Testis (tissue), 3 donors: Measurements from ENCODE around the gene SNAI1. TPM values are rescaled to one million over a fixed set of nuclear protein-coding genes. Genes with fewer than 3 reads are reported as not detected.

Source experiments
- DNase-seq: peaks from one replicate; pipeline ENCODE4 v3.0.0-alpha.2; 2019
- H3K27ac ChIP-seq, 2 donors: fragments of 200-600 bp; sonication (generic); one replicate each; pipeline ENCODE4 v1.5.1; 2019
- H3K27me3 ChIP-seq: fragments of 200-600 bp; sonication (generic); one replicate; pipeline ENCODE4 v1.5.1; 2019
- H3K36me3 ChIP-seq: fragments of 200-600 bp; sonication (generic); one replicate; pipeline ENCODE4 v1.5.1; 2017; ENCODE audit warnings: low read depth; ENCODE audit errors: missing control alignments
- H3K4me1 ChIP-seq: fragments of 200-600 bp; sonication (generic); one replicate; pipeline ENCODE4 v1.5.1; 2019
- H3K4me3 ChIP-seq, 2 donors: fragments of 200-600 bp; sonication (generic); one replicate each; pipeline ENCODE4 v1.5.1; 2017 to 2019
- H3K9me3 ChIP-seq: fragments of 200-600 bp; sonication (generic); one replicate; pipeline ENCODE4 v1.5.1; 2017
- CTCF ChIP-seq, 3 experiments: fragments of 450-650 bp in 2 of 3; fragments of 200-600 bp in 1 of 3; sonication (generic) in 1 of 3; IDR thresholded peaks; one replicate each; pipeline ENCODE4 v1.5.1; 2016 to 2019; ENCODE audit warnings: antibody characterized with exemption in 3 of 3, mild to moderate bottlenecking in 2 of 3, moderate library complexity in 1 of 3
- POLR2A ChIP-seq: fragments of 450-650 bp; IDR thresholded peaks from one replicate; pipeline ENCODE4 v1.6.1; 2017; ENCODE audit warnings: antibody characterized with exemption, mild to moderate bottlenecking, moderate library complexity
- WGBS, 2 donors: methylation state at CpG; one replicate each; pipeline ENCODE4 v1.1.5; 2018; 5-methylcytosine and 5-hydroxymethylcytosine counted together
- intact Hi-C: fragments of 100-400 bp; cut with DNase I; formaldehyde crosslinking; loops from one replicate; pipeline ENCODE4 v1.15.1; 2023; ENCODE audit warnings: low total_unique reads
- polyA plus RNA-seq: library from polyadenylated mRNA; stranded (reverse); fragments of 350-450 nt; fragmentation: Illumina TruSeq; extraction: RNeasy Lipid Tissue Mini Kit (QIAGEN cat#74804); gene quantifications from one replicate; pipeline ENCODE4 v1.2.3, GENCODE V29; 2014; ENCODE audit warnings: low read depth, low replicate concordance; ENCODE audit not compliant: insufficient read depth
- total RNA-seq, 2 donors: library from RNA; depleted of rRNA; stranded (reverse); fragments of >200 nt; gene quantifications; one replicate each; pipeline ENCODE4 v1.2.3, GENCODE V29; 2016

The SNAI1 gene
- total and polyA plus RNA-seq, 3 donors from 2014 or later: 4.0 to 7.6 (median 7.0) TPM

GRCh38 chr20:49938173-49939163 lies 44.3 kb upstream of the SNAI1 start:
- TF ChIP-seq CTCF (IDR thresholded peaks at IDR 0.05) (no peak), POLR2A (no peak)
- H3K36me3 ChIP-seq: no peaks in the 10 kb centered on the region
- H3K27me3 ChIP-seq: no peaks in the 10 kb centered on the region
- no peaks in the 10 kb centered on the region for H3K9me3 ChIP-seq
- H3K27ac ChIP-seq: peak overlapping the region; percentile 3 to 53
- DNase-seq: peak; percentile 74
- H3K4me3 ChIP-seq: no peak overlapping the region
- intact Hi-C loops: no loop called here
- WGBS, 2 donors: 46% methylated on average over 12 of the region's 12 CpGs
- peaks cover 22% of the 10 kb centered on the region for H3K4me1 ChIP-seq

- Histone ChIP-seq H3K27me3 (no peaks in the 10 kb centered on the region), H3K9me3 (no peaks in the 10 kb centered on the region), H3K4me3 (no peak overlapping the region), H3K4me1 (peaks cover 22% of the 10 kb centered on the region), H3K36me3 (no peaks in the 10 kb centered on the region), H3K27ac (no peak overlapping the region)
- no peak for TF ChIP-seq CTCF (IDR thresholded peaks at IDR 0.05)
- no peak for TF ChIP-seq POLR2A
- DNase-seq: no peak
- intact Hi-C loops: no loop called here
- 94 to 96% methylated on average over 15 of the region's 15 CpGs for WGBS, 2 donors
Measured at GRCh38 chr20:49941456-49941855, 41.3 kb upstream of the SNAI1 start.

- no peak for TF ChIP-seq CTCF (IDR thresholded peaks at IDR 0.05)
- TF ChIP-seq POLR2A: no peak
- Histone ChIP-seq H3K4me1 (peaks cover 17% of the 10 kb centered on the region), H3K36me3 (no peaks in the 10 kb centered on the region), H3K9me3 (no peaks in the 10 kb centered on the region), H3K4me3 (no peak overlapping the region), H3K27me3 (no peaks in the 10 kb centered on the region), H3K27ac (no peak overlapping the region)
- 65 to 74% methylated on average over 3 of the region's 3 CpGs for WGBS, 2 donors
- no peak for DNase-seq
- intact Hi-C loops: no loop called here
Measured at GRCh38 chr20:49942303-49942702, 40.5 kb upstream of the SNAI1 start.

- 89 to 90% methylated on average over 3 of the region's 3 CpGs for WGBS, 2 donors
Measured at GRCh38 chr20:49942942-49943341, 39.8 kb upstream of the SNAI1 start.

More at GRCh38 chr20:49942942-49943341, 39.8 kb upstream of the SNAI1 start:
- peaks cover 11% of the 10 kb centered on the region for H3K4me1 ChIP-seq
- H3K36me3 ChIP-seq: no peaks in the 10 kb centered on the region
- H3K27ac ChIP-seq: no peak overlapping the region
- H3K4me3 ChIP-seq: no peak overlapping the region
- no peaks in the 10 kb centered on the region for H3K27me3 ChIP-seq
- no peak for TF ChIP-seq CTCF (IDR thresholded peaks at IDR 0.05)
- no peak for TF ChIP-seq POLR2A
- no peak for DNase-seq
- intact Hi-C loops: no loop called here
- no peaks in the 10 kb centered on the region for H3K9me3 ChIP-seq
